ENCODE measurements around the gene OR2M4. TPM values are rescaled to one million over a fixed set of nuclear protein-coding genes. Genes with fewer than 3 reads are reported as not detected.
"Not testable (repeated sequence)": the region's sequence is repeated elsewhere in the genome, so short reads cannot be mapped to it uniquely, and the experiment has no call there.

OR2M4 gene, protein sequence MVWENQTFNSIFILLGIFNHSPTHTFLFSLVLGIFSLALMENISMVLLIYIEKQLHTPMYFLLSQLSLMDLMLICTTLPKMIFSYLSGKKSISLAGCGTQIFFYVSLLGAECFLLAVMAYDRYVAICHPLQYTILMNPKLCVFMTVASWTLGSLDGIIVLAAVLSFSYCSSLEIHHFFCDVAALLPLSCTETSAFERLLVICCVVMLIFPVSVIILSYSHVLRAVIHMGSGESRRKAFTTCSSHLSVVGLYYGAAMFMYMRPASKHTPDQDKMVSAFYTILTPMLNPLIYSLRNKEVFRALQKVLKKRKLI
- under 0.01 TPM for total RNA-seq

GRCh38 chr1:248231117-248231516 is at the start of gene OR2M4:
Gene OR2M4, plus strand, starts transcription at chr1:248231417. Its CDS starts 7,512 bp downstream, at chr1:248238929.
- no peak for DNase-seq (ENCODE audit: low spot score in 2 of 2)
- no peak for FAIRE-seq

GRCh38 chr1:248183996-248184395 is 47.2 kb upstream of the OR2M4 start:
- DNase-seq (ENCODE audit: low spot score in 2 of 2) (no peak), FAIRE-seq (no peak)

- DNase-seq (ENCODE audit: low spot score in 2 of 2): no peak
- FAIRE-seq: no peak
These were observed 43.9 kb upstream of the OR2M4 start for GRCh38 chr1:248187363-248187762.

DNA sequence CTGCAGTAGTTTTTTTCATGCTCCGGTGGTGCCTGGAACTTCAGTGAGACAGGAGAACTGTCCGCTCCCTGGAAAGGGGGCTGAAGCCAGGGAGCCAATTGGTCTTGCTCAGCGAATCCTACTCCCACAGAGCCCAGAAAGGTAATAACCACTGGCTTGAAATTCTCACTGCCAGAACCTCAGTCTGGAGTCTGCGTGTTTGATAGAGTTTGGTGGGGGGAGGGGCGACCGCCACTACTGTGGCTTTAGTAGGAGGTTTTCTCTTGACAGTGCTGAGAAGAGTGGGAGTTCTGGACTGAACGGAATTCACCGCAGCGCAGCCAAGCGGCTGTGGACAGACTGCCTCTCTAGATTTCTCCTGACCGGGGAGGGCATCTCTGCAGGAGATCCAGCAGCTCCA is 42.2 kb upstream of the OR2M4 start:
- FAIRE-seq: no peak
- no peak for DNase-seq (ENCODE audit: low spot score in 2 of 2)

DNA sequence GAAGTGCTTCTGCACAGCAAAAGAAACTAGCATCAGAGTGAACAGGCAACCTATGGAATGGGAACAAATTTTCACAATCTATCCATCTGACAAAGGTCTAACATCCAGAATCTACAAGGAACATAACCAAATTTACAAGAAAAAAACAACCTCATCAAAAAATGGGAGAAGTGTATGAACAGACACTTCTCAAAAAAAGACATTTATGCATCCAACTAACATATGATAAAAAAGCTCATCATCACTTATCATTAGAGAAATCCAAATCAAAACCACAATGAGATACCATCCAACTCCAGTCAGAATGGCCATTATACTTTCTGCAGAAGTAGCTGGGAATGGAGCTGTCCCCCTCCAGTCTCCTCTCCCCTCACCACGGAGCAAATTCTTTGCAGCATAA is 37.1 kb upstream of the OR2M4 start:
- DNase-seq (ENCODE audit: low spot score in 2 of 2) (no peak), FAIRE-seq (no peak)

GRCh38 chr1:248196965-248197364 is 34.3 kb upstream of the OR2M4 start, which contains the start of gene OR2M3:
Gene OR2M3, plus strand, starts transcription at chr1:248197265. Its CDS starts 5,803 bp downstream, at chr1:248203068.
- FAIRE-seq (no peak), DNase-seq (ENCODE audit: low spot score in 2 of 2) (no peak)

DNA sequence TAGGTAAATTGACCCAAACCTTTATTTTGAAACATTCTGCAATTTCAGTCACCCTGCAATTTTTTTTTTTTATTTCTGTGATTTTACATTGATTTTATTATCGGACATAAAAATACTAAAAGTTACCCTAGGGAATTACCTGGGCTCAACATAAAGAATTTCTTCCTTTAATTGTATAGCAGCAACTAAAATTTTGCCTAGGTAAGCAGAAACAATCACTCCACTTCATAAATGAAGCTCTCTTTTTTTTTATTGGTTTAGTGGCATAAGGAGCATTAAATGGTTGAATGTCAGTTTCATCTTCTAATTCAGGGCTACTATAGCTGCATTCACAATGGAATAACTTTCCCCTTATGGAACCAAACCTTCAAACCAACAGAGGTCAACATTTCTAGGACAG is 15.3 kb upstream of the OR2M4 start:
- no peak for FAIRE-seq
- no peak for DNase-seq (ENCODE audit: low spot score in 2 of 2)

DNA sequence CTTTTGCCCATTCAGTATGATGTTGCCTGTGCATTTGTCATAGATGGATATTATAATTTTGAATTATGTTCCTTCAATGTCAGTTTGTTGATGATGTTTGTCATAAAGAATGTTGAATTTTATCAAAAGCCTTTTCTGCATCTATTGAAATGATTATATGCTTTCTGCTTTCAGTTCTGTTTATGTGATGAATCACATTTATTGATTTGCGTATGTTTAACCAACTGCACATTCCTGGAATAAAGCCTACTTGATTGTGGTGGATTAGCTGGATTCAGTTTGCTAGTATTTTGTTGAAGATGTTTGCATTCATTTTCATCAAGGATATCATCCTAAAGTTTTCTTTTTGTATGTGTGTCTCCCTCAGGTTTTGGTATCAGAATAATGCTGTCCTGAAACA is 5.7 kb upstream of the OR2M4 start:
- no peak for FAIRE-seq
- DNase-seq (ENCODE audit: low spot score in 2 of 2): no peak

- FAIRE-seq: no peak
These were observed 1.8 kb upstream of the OR2M4 start for GRCh38 chr1:248229360-248229908.

DNA sequence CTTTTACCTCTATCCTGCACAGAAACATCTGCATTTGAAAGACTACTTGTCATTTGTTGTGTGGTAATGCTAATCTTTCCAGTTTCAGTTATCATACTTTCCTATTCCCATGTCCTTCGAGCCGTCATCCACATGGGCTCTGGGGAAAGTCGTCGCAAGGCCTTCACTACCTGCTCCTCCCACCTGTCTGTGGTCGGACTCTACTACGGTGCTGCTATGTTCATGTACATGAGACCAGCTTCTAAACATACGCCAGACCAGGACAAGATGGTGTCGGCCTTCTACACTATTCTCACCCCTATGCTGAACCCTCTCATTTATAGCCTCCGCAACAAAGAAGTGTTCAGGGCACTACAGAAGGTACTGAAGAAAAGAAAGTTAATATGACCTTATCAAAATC is 8.3 kb downstream of the OR2M4 start:
- FAIRE-seq: no peak
- no peak for DNase-seq (ENCODE audit: low spot score in 2 of 2)

More at GRCh38 chr1:248229360-248229908, 1.8 kb upstream of the OR2M4 start:
- no peak for DNase-seq (ENCODE audit: low spot score in 2 of 2)

- DNase-seq (ENCODE audit: low spot score in 2 of 2) (peak; percentile 3 to 7), FAIRE-seq (no peak)
These were observed 12.0 kb downstream of the OR2M4 start for GRCh38 chr1:248243204-248243603.

- not testable (repeated sequence) for DNase-seq (ENCODE audit: low spot score in 2 of 2); FAIRE-seq
These were observed 28.1 kb downstream of the OR2M4 start for GRCh38 chr1:248259309-248259708.

- FAIRE-seq (no peak), DNase-seq (ENCODE audit: low spot score in 2 of 2) (no peak)
These were observed 37.0 kb downstream of the OR2M4 start for GRCh38 chr1:248268178-248268577.

- not testable (repeated sequence) for FAIRE-seq; DNase-seq (ENCODE audit: low spot score in 2 of 2)
These were observed 42.0 kb downstream of the OR2M4 start for GRCh38 chr1:248273225-248273624.

GRCh38 chr1:248277876-248278275 is 46.7 kb downstream of the OR2M4 start, which contains the start of gene OR2T33:
Gene OR2T33, minus strand, starts transcription at chr1:248277976. Its CDS starts 4,162 bp downstream, at chr1:248273814.
- DNase-seq (ENCODE audit: low spot score in 2 of 2): no peak
- no peak for FAIRE-seq

DNA sequence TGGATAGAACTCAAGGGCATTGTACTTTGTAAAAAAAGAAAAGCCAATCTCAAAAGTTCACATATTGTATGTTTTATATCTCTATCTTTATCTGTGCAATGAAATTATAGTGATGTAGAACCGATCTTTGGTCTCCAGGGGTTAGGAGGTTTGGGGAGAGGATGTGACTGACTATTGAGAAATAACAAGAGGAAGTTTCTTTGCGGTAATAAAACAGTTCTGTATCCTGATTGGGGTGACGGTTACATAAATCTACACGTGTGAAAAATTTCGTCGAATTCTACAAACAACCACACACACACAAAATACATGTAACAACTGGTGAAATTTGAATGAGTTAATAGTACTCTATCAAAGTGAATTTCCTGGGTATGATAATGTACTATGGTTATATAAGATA is 57.2 kb downstream of the OR2M4 start:
- DNase-seq (ENCODE audit: low spot score in 2 of 2) (no peak), FAIRE-seq (no peak)

Other genes with a start within 250 kb of the OR2M4 start
- gene OR2L5, start 217.8 kb upstream of the OR2M4 start, total RNA-seq: 0.41 TPM
- 0.41 TPM for gene OR2L2, start 201.3 kb upstream of the OR2M4 start, total RNA-seq
- gene OR2L3, start 184.6 kb upstream of the OR2M4 start, total RNA-seq: 0.41 TPM
- gene OR2L13, start 136.2 kb upstream of the OR2M4 start, total RNA-seq: 1.6 TPM
- gene OR2M5, start 86.3 kb upstream of the OR2M4 start, total RNA-seq: not detected
- not detected for gene OR2M2, start 56.6 kb upstream of the OR2M4 start, total RNA-seq
- gene OR2M3, start 34.2 kb upstream of the OR2M4 start, total RNA-seq: under 0.01 TPM
- not detected for gene OR2T33, start 46.6 kb downstream of the OR2M4 start, total RNA-seq
- gene OR2T12, start 72.0 kb downstream of the OR2M4 start, total RNA-seq: not detected
- not detected for gene OR2M7, start 93.2 kb downstream of the OR2M4 start, total RNA-seq
- gene OR14C36, start 117.4 kb downstream of the OR2M4 start, total RNA-seq: not detected
- not detected for gene OR2T4, start 130.2 kb downstream of the OR2M4 start, total RNA-seq
- gene OR2T6, start 144.3 kb downstream of the OR2M4 start, total RNA-seq: not detected
- gene OR2T1, start 171.6 kb downstream of the OR2M4 start, total RNA-seq: not detected
- gene OR2T2, start 214.2 kb downstream of the OR2M4 start, total RNA-seq: not detected
- gene OR2T3, start 241.9 kb downstream of the OR2M4 start, total RNA-seq: not detected